ENCODE results near the gene SAT1. TPM values are rescaled to one million over a fixed set of nuclear protein-coding genes. Genes with fewer than 3 reads are reported as not detected.

The SAT1 gene
- total RNA-seq, 1 donor: 96.6 TPM

GRCh38 chrX:23776363-23776762 lies 6.6 kb upstream of the SAT1 start:
- Histone ChIP-seq H3K27ac (ENCODE audit: low read depth, low read length) (no peak overlapping the region), H3K27me3 (ENCODE audit: insufficient read depth, low read length) (no peaks in the 10 kb centered on the region), H4K20me1 (ENCODE audit: insufficient read depth, low read length) (no peaks in the 10 kb centered on the region), H3K4me1 (ENCODE audit: insufficient read depth, low read length) (no peaks in the 10 kb centered on the region), H3K79me2 (ENCODE audit: insufficient read depth, low read length) (no peaks in the 10 kb centered on the region), H3K9me3 (ENCODE audit: low read depth, low read length) (no peaks in the 10 kb centered on the region), H3K4me3 (ENCODE audit: insufficient read depth, low read length) (no peak overlapping the region), H3K4me2 (ENCODE audit: insufficient read depth, low read length) (no peak overlapping the region), H2AFZ (ENCODE audit: low read length) (no peak overlapping the region), H3K36me3 (ENCODE audit: insufficient read depth, low read length) (no peaks in the 10 kb centered on the region)
- no peak for TF ChIP-seq CTCF (IDR thresholded peaks at IDR 0.05; ENCODE audit: extremely low read depth, low read depth, low read length)
- DNase-seq (ENCODE audit: insufficient read length, low spot score, missing footprints): no peak

- peak; percentile 37 for TF ChIP-seq CTCF (IDR thresholded peaks at IDR 0.05; ENCODE audit: extremely low read depth, low read depth, low read length)
- peaks cover 5% of the 10 kb centered on the region for H3K79me2 ChIP-seq (ENCODE audit: insufficient read depth, low read length)
- H3K9me3 ChIP-seq (ENCODE audit: low read depth, low read length): no peaks in the 10 kb centered on the region
- peaks cover 3% of the 10 kb centered on the region for H3K4me1 ChIP-seq (ENCODE audit: insufficient read depth, low read length)
- H3K27ac ChIP-seq (ENCODE audit: low read depth, low read length): peak overlapping the region; percentile 32
- DNase-seq (ENCODE audit: insufficient read length, low spot score, missing footprints): no peak
- H3K36me3 ChIP-seq (ENCODE audit: insufficient read depth, low read length): no peaks in the 10 kb centered on the region
- H3K4me3 ChIP-seq (ENCODE audit: insufficient read depth, low read length): no peak overlapping the region
- H3K27me3 ChIP-seq (ENCODE audit: insufficient read depth, low read length): no peaks in the 10 kb centered on the region
- no peaks in the 10 kb centered on the region for H4K20me1 ChIP-seq (ENCODE audit: insufficient read depth, low read length)
- H2AFZ ChIP-seq (ENCODE audit: low read length): no peak overlapping the region
- no peak overlapping the region for H3K4me2 ChIP-seq (ENCODE audit: insufficient read depth, low read length)
Measured at GRCh38 chrX:23779025-23779424, 3.9 kb upstream of the SAT1 start.

- Histone ChIP-seq H3K4me1 (ENCODE audit: insufficient read depth, low read length) (peaks cover 3% of the 10 kb centered on the region), H3K79me2 (ENCODE audit: insufficient read depth, low read length) (peaks cover 8% of the 10 kb centered on the region), H3K27ac (ENCODE audit: low read depth, low read length) (peak overlapping the region; percentile 82), H3K36me3 (ENCODE audit: insufficient read depth, low read length) (peaks cover 13% of the 10 kb centered on the region), H3K4me3 (ENCODE audit: insufficient read depth, low read length) (peak overlapping the region; percentile 52), H3K27me3 (ENCODE audit: insufficient read depth, low read length) (no peaks in the 10 kb centered on the region), H3K4me2 (ENCODE audit: insufficient read depth, low read length) (peak overlapping the region; percentile 75), H3K9me3 (ENCODE audit: low read depth, low read length) (no peaks in the 10 kb centered on the region), H4K20me1 (ENCODE audit: insufficient read depth, low read length) (no peaks in the 10 kb centered on the region), H2AFZ (ENCODE audit: low read length) (peak overlapping the region; percentile 28)
- DNase-seq (ENCODE audit: insufficient read length, low spot score, missing footprints): no peak
- no peak for TF ChIP-seq CTCF (IDR thresholded peaks at IDR 0.05; ENCODE audit: extremely low read depth, low read depth, low read length)
Measured at GRCh38 chrX:23782455-23782854, 518 bp upstream of the SAT1 start.

GRCh38 chrX:23783589-23784469 lies 856 bp downstream of the SAT1 start:
- DNase-seq (ENCODE audit: insufficient read length, low spot score, missing footprints): no peak
- H3K27me3 ChIP-seq (ENCODE audit: insufficient read depth, low read length): no peaks in the 10 kb centered on the region
- no peaks in the 10 kb centered on the region for H4K20me1 ChIP-seq (ENCODE audit: insufficient read depth, low read length)
- peaks cover 8% of the 10 kb centered on the region for H3K79me2 ChIP-seq (ENCODE audit: insufficient read depth, low read length)
- no peak for TF ChIP-seq CTCF (IDR thresholded peaks at IDR 0.05; ENCODE audit: extremely low read depth, low read depth, low read length)
- H3K4me1 ChIP-seq (ENCODE audit: insufficient read depth, low read length): peaks cover 3% of the 10 kb centered on the region
- peak overlapping the region; percentile 87 for H3K27ac ChIP-seq (ENCODE audit: low read depth, low read length)
- no peaks in the 10 kb centered on the region for H3K9me3 ChIP-seq (ENCODE audit: low read depth, low read length)
- no peak overlapping the region for H2AFZ ChIP-seq (ENCODE audit: low read length)
- peak overlapping the region; percentile 75 for H3K4me3 ChIP-seq (ENCODE audit: insufficient read depth, low read length)
- peak overlapping the region; percentile 77 for H3K4me2 ChIP-seq (ENCODE audit: insufficient read depth, low read length)
- H3K36me3 ChIP-seq (ENCODE audit: insufficient read depth, low read length): peaks cover 13% of the 10 kb centered on the region
